ENCODE measurements around the gene DDAH2.

DNA sequence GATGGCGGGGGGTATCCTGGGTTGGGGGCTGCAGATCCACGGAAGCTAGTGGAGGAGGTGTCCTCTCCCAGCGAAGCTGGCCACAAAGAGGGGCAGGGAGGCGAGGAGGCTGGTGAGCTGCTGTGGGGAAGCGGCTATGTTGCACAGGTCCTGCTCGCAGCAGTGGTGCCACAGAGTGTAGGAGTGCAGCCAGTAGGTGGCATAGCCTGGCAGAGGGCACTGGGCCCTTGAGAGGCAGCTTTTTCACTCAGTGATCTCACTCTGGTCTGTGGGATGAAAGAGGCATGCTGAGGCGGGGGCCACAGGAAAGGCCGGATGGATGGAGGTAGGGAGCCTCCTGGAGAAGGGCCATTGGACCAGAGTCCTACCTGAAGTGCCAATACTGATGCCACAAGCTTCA is 16.8 kb downstream of the DDAH2 start:
- no peak for TF ChIP-seq POLR2AphosphoS5 (IDR thresholded peaks at IDR 0.05)
- TF ChIP-seq, protein P1, sequence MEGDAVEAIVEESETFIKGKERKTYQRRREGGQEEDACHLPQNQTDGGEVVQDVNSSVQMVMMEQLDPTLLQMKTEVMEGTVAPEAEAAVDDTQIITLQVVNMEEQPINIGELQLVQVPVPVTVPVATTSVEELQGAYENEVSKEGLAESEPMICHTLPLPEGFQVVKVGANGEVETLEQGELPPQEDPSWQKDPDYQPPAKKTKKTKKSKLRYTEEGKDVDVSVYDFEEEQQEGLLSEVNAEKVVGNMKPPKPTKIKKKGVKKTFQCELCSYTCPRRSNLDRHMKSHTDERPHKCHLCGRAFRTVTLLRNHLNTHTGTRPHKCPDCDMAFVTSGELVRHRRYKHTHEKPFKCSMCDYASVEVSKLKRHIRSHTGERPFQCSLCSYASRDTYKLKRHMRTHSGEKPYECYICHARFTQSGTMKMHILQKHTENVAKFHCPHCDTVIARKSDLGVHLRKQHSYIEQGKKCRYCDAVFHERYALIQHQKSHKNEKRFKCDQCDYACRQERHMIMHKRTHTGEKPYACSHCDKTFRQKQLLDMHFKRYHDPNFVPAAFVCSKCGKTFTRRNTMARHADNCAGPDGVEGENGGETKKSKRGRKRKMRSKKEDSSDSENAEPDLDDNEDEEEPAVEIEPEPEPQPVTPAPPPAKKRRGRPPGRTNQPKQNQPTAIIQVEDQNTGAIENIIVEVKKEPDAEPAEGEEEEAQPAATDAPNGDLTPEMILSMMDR (IDR thresholded peaks at IDR 0.05) = no peak
- no peak for TF ChIP-seq POLR2A (IDR thresholded peaks at IDR 0.05; ENCODE audit: low read depth)
- no peak for TF ChIP-seq EP300 (IDR thresholded peaks at IDR 0.05)
